ENCODE results near the gene EXOSC5. TPM values are rescaled to one million over a fixed set of nuclear protein-coding genes. Genes with fewer than 3 reads are reported as not detected.
"Not testable (repeated sequence)": the region's sequence is repeated elsewhere in the genome, so short reads cannot be mapped to it uniquely, and the experiment has no call there.

The EXOSC5 gene
- total RNA-seq, 1 donor from 2014 or later = 21.6 TPM

DNA sequence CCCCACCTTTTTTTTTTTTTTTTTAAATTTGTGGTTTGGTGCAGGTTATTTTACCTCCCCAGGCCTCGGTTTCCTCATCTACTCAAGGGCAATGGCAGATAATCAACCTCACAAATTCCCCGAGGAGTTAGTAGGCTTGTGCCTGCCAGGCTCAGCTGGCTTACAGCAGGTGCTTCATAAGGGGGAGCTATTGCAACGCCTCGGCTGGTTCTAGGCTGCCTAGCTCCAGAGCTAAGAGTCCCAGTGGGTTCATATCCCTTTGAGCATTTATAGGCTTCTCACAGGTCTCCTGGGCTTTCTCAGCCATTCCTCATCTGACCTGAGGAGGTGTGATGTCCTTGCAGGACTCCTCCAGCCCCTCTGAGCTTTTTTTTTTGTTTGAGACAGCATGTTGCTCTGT lies 11.1 kb upstream of the EXOSC5 start:
- DNase-seq (ENCODE audit: low spot score) = no peak

DNA sequence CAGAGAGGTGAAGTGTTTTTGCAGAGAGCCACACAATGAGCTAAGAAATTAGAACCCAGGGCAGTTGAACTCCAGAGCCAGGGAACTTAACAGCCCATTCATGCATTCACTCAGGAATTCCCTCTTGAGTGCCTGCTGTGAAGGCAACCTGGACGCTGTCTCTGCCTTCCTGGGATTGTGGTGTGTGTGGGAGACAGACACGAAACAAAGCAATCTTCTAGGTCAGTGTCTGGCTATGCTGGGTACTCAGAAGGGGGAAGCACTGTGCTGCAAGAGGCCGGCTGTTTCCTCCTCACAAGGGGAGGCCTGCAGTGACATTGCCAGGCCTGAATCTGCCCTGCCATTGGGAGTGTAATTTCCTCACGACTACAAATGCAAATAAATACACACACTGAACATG lies 10.1 kb upstream of the EXOSC5 start:
- no peak for DNase-seq (ENCODE audit: low spot score)

DNA sequence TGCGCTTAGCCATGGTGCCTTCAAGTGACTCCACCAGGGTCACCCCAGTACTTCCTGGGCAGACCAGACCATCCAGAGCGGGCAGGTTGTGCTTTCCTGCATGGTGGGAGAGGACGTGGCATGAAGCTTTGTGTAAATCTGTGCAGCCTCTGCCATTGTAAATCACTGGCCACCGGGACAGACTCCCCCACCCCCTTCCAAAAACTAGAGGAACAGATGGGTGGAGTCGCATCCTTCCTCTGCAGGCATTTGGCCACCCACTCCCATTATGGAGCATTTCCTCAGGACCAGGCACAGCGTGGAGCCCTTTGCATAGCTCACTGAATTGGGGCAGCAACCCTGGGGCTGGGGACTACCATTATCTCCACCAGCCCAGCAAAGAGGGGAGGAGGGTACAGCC lies 8.6 kb upstream of the EXOSC5 start:
- DNase-seq (ENCODE audit: low spot score) = no peak

GRCh38 chr19:41403181-41403970 lies 6.2 kb upstream of the EXOSC5 start:
- no peak for DNase-seq (ENCODE audit: low spot score)

- DNase-seq (ENCODE audit: low spot score) = no peak
Measured at GRCh38 chr19:41402010-41402409, 4.9 kb upstream of the EXOSC5 start.

DNA sequence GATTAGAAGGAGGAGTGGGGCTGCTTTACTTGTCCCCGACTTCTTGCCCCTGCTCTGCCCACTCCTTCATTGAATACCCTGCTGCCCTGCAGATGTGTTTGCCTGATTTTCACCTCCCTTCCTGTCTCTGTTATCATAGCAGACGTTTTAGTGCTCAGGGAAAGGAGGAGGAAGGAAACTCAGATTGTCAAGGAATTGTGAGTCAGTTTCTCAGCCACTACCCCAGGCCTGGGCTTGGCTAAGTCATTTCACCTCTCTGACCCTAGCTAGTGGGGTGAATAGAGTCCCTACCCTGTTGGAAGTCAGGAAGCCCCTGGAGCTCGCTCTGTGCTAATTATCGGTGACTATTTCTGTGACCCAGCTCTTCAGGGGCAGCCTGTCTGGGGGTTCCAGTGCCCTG lies 4.3 kb upstream of the EXOSC5 start:
- no peak for DNase-seq (ENCODE audit: low spot score)

DNA sequence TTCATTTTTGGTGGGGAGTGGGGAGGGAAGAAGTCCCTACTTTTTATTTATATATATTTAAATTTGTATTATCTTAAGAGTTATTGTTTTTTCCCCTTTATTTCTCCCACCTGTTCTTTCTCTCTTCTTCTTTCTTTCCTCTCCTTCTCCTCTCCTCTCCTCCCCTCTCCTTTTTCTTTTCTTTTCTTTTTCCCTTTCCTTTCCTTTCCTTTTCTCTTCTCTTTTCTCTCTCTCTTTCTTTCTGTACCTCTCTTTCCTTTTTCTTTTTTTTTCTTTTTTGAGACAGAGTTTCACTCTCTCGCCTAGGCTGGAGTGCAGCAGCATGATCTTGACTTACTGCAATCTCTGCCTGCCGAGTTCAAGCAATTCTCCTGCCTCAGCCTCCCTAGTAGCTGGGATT lies 2.4 kb upstream of the EXOSC5 start:
- DNase-seq (ENCODE audit: low spot score) = no peak

GRCh38 chr19:41399091-41399490 lies 1.9 kb upstream of the EXOSC5 start:
- DNase-seq (ENCODE audit: low spot score) = no peak

GRCh38 chr19:41398598-41398997 lies 1.4 kb upstream of the EXOSC5 start:
- DNase-seq (ENCODE audit: low spot score) = no peak

- no peak for DNase-seq (ENCODE audit: low spot score)
Measured at GRCh38 chr19:41398050-41398418, 875 bp upstream of the EXOSC5 start.

DNA sequence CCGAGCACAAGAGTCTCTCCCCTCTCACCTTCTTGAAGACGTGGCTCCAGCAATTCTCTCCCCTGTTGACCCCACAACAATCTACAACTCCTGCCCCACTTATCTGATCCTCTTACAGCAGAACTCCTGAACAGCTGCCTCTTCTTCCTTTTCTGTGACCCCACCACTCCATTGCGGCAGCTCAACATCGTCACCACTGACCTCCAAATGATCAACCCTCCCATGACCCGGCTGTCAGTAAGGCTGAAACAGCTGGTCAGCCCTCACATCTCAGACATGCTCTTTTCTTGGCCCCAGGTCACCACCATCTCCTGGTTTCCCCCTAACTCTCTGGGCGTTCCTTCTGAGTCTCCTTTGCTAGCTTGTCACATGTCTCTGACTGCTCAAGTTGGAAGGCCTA lies 1.8 kb downstream of the EXOSC5 start:
- no peak for DNase-seq (ENCODE audit: low spot score)

DNA sequence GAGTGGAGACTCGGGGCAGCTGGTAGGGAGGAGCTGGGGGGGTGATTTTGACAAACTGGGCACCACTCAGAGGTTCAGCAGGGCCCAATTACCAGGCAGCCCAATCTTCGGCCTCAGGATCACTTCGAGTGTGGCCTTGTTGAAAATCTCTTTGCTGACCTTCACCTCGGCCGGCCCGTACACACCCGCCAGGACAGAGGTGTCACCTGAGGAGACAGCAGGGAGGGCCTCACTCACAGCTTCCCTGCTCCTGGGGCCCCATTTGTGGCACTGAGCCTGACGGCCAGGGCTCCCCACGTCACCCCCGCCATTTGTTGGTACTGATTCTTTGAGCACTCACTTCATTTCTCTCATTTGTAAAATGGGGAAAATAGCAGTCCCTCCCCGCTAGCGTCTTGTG lies 4.4 kb downstream of the EXOSC5 start:
- no peak for DNase-seq (ENCODE audit: low spot score)

DNA sequence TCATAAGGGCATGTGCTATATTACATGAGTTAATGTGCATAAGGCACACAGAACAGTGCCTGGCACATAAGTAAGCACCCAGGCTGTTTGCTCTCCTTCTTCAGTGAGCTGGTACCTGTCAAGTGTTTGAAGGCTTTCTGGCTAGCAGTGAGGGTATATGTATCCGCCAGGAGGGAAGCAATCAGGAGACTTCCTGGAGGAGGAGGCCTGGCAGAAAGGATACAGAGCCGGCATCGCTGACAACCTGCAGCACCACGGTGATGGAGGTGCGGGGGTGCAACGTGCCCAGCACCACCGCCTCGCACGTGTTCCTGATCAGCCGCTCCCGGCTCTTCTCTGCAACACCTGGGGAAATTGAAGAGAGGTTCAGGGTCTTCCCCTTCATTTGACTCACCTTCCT lies 5.5 kb downstream of the EXOSC5 start:
- DNase-seq (ENCODE audit: low spot score) = no peak

DNA sequence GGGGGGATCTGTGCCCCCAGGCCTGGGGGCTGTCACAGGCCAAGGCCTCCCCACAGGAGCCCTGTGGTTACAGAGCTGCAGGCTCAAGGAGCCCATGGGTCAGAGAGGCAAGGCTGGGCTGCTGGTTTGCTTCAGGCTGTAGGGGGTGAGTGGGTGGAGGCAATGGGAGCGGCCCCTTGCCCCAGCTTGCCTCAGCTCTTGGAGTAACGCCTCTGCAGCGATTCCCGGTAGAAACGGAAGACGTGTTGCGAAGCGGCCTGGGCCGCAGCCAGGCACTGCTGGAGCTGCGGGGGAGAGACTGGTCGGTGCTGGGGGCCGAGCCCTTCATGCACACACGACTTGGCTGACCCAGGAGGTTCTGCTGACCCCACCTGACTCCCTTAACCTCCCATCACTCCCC lies 10.7 kb downstream of the EXOSC5 start:
- DNase-seq (ENCODE audit: low spot score) = no peak

DNA sequence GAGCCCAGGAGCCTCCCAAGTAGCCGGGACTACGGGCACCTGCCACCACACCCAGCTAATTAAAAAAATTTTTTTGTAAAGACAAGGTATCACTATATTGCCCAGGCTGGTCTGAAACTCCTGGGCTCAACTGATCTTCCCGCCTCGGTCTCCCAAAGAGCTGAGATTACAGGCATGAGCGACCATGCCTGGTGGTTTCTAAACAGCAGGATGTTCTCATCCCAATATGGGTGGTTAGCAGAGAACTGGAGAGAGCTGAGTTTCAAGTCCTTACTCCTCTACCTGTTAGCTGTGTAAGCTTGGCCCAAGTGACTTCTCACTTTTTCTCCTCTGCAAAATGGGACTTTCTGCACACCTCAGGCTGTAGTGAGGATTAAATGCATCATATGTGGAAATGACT lies 12.8 kb downstream of the EXOSC5 start:
- DNase-seq (ENCODE audit: low spot score) = no peak

DNA sequence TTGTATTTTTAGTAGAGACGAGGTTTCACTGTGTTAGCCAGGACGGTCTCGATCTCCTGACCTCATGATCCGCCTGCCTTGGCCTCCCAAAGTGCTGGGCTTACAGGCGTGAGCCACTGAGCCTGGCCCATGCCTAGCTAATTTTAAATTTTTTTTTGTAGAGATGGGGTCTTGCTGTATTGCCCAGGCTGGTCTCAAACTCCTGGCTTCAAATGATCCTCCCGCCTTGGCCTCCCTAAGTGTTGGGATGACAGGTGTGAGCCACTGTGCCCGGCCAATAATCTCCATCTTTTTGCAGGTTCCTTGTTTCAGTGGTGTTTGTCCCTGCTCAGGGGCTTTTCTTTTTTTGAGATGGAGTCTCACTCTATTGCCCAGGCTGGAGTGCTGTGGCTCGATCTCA lies 15.6 kb downstream of the EXOSC5 start:
- DNase-seq (ENCODE audit: low spot score) = not testable (repeated sequence)

GRCh38 chr19:41377977-41378709 lies 19.0 kb downstream of the EXOSC5 start:
- no peak for DNase-seq (ENCODE audit: low spot score)

DNA sequence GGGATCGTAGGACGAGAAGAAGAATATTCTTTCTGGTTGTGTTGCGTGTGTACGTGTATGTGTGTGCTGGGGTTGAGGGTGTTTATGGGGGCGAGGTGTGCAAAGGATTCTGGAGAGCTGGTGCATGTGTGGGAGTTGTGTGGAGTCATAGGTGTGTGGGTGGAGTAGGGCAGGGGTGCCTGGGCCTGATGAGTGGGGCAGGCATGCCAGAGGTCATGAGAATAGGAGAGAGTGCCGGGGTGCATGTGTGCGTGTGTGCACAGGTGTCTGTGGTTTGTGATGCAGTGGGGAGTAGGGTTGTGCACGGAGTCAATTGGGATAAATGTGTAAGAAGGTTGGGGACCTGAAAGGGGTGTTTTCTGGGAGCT lies 20.2 kb downstream of the EXOSC5 start:
- DNase-seq (ENCODE audit: low spot score) = no peak

DNA sequence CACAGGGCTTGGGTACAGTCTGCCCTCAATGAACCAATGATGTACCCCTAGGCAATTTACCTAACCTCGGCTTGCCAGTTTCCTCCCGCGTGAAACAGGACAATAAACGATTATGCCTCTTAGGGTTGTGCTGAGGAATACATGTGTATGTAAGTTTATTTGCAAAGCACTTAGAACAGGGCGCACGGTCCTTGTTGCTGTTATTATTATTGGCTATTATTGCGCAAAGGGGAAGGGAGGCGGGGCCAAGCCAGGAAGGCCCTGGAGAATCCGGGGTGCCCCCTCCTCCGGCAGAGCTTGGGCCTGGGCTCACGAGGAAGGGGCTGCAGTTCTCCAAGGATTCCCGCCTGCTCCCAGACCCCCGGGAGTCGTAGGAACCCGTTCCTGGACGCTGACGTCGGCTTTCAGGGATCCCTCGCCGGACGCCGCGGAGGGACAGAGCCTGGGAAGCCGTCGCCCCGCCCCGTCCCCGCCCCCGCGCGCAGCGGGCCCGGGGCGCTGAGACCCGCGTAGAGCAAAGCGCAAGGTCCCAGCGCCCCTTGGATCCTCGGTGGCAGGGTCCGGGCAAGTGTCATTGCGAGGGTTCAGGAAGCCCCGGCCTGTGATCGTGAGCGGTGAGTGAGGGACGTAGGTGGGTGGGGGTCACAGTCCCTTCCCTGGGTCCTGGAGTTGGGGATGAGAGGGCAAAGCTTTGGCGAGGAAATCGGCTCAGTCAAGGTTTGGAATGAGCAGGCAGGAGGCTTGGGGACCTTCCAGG lies 20.7 kb downstream of the EXOSC5 start, which contains the start of gene TMEM91:
Gene TMEM91, plus strand, starts transcription at position 293 of the 757 bp plus-strand sequence. CDS start 1,777 bp downstream, outside the sequence.
- DNase-seq (ENCODE audit: low spot score) = no peak

DNA sequence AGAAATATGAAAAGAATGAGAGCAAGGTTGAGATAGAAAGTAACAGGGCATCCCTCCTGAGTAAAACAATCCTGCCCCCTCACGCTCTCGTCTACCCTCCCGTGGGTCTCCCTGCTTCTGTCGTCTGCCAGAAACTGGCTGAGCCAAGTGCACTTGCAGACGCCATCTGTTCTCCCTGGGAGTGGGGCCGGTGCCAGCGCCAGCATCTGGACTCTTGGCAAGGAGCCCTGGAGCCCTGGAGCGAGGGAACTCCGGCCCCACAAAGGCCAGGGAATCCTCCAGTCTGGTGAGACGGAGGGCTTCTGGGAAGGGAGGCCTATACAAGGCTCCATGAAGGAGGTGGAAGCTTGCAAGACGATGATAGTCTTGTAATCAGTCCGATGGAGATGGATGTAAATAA lies 23.2 kb downstream of the EXOSC5 start:
- peak; percentile 84 for DNase-seq (ENCODE audit: low spot score)

- DNase-seq (ENCODE audit: low spot score) = no peak
Measured at GRCh38 chr19:41372501-41372900, 24.7 kb downstream of the EXOSC5 start.

DNA sequence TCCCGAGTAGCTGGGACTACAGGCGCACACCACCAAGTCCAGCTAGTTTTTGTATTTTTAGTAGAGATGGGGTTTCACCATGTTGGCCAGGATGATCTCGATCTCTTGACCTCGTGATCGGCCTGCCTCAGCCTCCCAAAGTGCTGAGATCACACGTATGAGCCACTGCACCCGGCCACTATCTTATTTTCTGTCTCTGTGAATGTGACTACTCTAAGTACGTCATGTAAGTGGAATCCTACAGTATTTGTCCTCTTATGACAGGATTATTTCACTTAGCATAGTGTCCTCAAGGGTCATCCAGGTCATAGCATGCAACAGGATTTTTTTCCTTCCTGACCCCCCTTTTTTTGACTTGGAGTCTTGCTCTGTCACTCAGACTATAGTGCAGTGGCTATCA lies 25.6 kb downstream of the EXOSC5 start:
- no peak for DNase-seq (ENCODE audit: low spot score)

GRCh38 chr19:41371119-41371518 lies 26.0 kb downstream of the EXOSC5 start:
- DNase-seq (ENCODE audit: low spot score) = not testable (repeated sequence)

All from ureter (tissue), 1 donor.